Right lobe of liver (tissue), 4 donors: ENCODE measurements around the gene RGS9.

Source experiments
- POLR2A ChIP-seq: fragments of 450-650 bp; IDR thresholded peaks from one replicate; pipeline ENCODE4 v1.6.1; 2017; ENCODE audit warnings: antibody characterized with exemption, mild to moderate bottlenecking
- TF ChIP-seq, protein P1 (sequence below), 4 donors: fragments of 200-600 bp in 3 of 4; fragments of 450-650 bp in 1 of 4; IDR thresholded peaks; one replicate each; pipeline versions ENCODE4 v1.5.1 to v1.8.0; 2016 to 2022; ENCODE audit warnings: antibody characterized with exemption in 4 of 4, mild to moderate bottlenecking in 2 of 4
- donor health status: DM: no; HTN: no; CAD: no.
- donor health status: DM: no; HTN: no; CAD: no.
- donor health status: DM: no; HTN: yes; CAD: no.

DNA sequence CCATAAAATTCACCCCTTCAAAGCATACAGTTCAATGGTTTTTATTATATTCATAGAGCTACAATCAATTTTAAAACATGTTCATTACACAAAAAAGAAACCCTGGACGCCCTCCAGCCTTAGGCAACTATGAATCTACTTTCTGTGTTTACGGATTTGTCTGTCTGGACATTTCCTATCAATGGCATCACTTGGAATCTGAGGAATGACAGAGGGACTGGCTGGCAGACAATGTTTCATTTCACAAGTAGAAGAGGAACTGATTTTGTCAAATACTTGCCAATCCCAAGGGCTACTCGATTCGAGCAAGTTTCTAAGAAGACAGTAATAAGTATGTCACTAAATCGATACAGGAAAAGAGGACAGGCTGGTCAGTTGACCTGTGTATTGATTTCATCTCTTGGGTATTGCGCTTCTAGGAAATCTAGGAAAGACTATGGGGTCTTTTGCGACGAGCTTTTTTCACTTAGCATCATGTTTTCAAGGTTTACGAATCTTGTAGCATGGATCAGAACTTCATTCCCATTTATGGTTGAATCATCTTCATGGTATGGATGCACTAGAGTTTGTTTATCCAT is 56.6 kb downstream of the RGS9 start:
- TF ChIP-seq, protein P1, sequence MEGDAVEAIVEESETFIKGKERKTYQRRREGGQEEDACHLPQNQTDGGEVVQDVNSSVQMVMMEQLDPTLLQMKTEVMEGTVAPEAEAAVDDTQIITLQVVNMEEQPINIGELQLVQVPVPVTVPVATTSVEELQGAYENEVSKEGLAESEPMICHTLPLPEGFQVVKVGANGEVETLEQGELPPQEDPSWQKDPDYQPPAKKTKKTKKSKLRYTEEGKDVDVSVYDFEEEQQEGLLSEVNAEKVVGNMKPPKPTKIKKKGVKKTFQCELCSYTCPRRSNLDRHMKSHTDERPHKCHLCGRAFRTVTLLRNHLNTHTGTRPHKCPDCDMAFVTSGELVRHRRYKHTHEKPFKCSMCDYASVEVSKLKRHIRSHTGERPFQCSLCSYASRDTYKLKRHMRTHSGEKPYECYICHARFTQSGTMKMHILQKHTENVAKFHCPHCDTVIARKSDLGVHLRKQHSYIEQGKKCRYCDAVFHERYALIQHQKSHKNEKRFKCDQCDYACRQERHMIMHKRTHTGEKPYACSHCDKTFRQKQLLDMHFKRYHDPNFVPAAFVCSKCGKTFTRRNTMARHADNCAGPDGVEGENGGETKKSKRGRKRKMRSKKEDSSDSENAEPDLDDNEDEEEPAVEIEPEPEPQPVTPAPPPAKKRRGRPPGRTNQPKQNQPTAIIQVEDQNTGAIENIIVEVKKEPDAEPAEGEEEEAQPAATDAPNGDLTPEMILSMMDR (IDR thresholded peaks at IDR 0.05): no peak
- TF ChIP-seq POLR2A: no peak
